Measurements from ENCODE around the gene EPHB2.
A peak's percentile ranks its signal among the peaks of the same experiment; 100 is the strongest.

- TF ChIP-seq CTCF (conservative IDR thresholded peaks at IDR 0.05; ENCODE audit: low read depth, low read length) (peak; percentile 69), ELK1 (IDR thresholded peaks at IDR 0.05; ENCODE audit: borderline replicate concordance, low read depth, low read length) (no peak), RFX5 (IDR thresholded peaks at IDR 0.05; ENCODE audit: low read depth, low read length) (no peak), POLR2A (IDR thresholded peaks at IDR 0.05; ENCODE audit: low read depth, low read length) (no peak), RCOR1 (IDR thresholded peaks at IDR 0.05; ENCODE audit: insufficient replicate concordance, low read length) (no peak), MXI1 (IDR thresholded peaks at IDR 0.05; ENCODE audit: borderline replicate concordance, low read depth, low read length) (no peak), RAD21 (IDR thresholded peaks at IDR 0.05; ENCODE audit: low read length) (peak; percentile 88), USF2 (IDR thresholded peaks at IDR 0.05; ENCODE audit: low read depth, low read length) (no peak), CHD1 (IDR thresholded peaks at IDR 0.05; ENCODE audit: low read depth, low read length) (no peak), BHLHE40 (IDR thresholded peaks at IDR 0.05; ENCODE audit: low read depth, low read length) (no peak)
These were observed 44.9 kb upstream of the EPHB2 start for GRCh38 chr1:22665752-22666151.

All from IMR-90 (cell line).